ENCODE measurements around the gene CLEC18B.

CLEC18B gene

GRCh38 chr16:74456290-74456625, 35.0 kb upstream of the CLEC18B start:
- H3K9ac ChIP-seq (ENCODE audit: low read length) = no peak overlapping the region
- H3K4me1 ChIP-seq (ENCODE audit: control insufficient read depth, insufficient read depth, low read length) = no peaks in the 10 kb centered on the region
- no peaks in the 10 kb centered on the region for H3K9me3 ChIP-seq (ENCODE audit: control insufficient read depth, insufficient read depth, low read depth, low read length)
- H3K4me3 ChIP-seq (ENCODE audit: low read depth, low read length) = no peak overlapping the region
- no peaks in the 10 kb centered on the region for H3K27me3 ChIP-seq (ENCODE audit: control insufficient read depth, insufficient read depth, low read length)
- no peak overlapping the region for H3K27ac ChIP-seq (ENCODE audit: low read depth, low read length)
- peaks cover 88% of the 10 kb centered on the region for H3K36me3 ChIP-seq (ENCODE audit: control insufficient read depth, insufficient read depth, low read length)

- no peak overlapping the region for H3K9ac ChIP-seq (ENCODE audit: low read length)
- no peaks in the 10 kb centered on the region for H3K9me3 ChIP-seq (ENCODE audit: control insufficient read depth, insufficient read depth, low read depth, low read length)
- H3K27me3 ChIP-seq (ENCODE audit: control insufficient read depth, insufficient read depth, low read length) = no peaks in the 10 kb centered on the region
- H3K36me3 ChIP-seq (ENCODE audit: control insufficient read depth, insufficient read depth, low read length) = peaks cover 90% of the 10 kb centered on the region
- H3K4me1 ChIP-seq (ENCODE audit: control insufficient read depth, insufficient read depth, low read length) = no peaks in the 10 kb centered on the region
- no peak overlapping the region for H3K4me3 ChIP-seq (ENCODE audit: low read depth, low read length)
- no peak overlapping the region for H3K27ac ChIP-seq (ENCODE audit: low read depth, low read length)
Measured at GRCh38 chr16:74455619-74456289, 34.5 kb upstream of the CLEC18B start.

GRCh38 chr16:74455213-74455612, 33.9 kb upstream of the CLEC18B start:
- Histone ChIP-seq H3K4me3 (ENCODE audit: low read depth, low read length) (no peak overlapping the region), H3K4me1 (ENCODE audit: control insufficient read depth, insufficient read depth, low read length) (no peaks in the 10 kb centered on the region), H3K27ac (ENCODE audit: low read depth, low read length) (no peak overlapping the region), H3K36me3 (ENCODE audit: control insufficient read depth, insufficient read depth, low read length) (peaks cover 88% of the 10 kb centered on the region), H3K27me3 (ENCODE audit: control insufficient read depth, insufficient read depth, low read length) (no peaks in the 10 kb centered on the region), H3K9me3 (ENCODE audit: control insufficient read depth, insufficient read depth, low read depth, low read length) (no peaks in the 10 kb centered on the region), H3K9ac (ENCODE audit: low read length) (no peak overlapping the region)

- no peaks in the 10 kb centered on the region for H3K9me3 ChIP-seq (ENCODE audit: control insufficient read depth, insufficient read depth, low read depth, low read length)
- no peaks in the 10 kb centered on the region for H3K4me1 ChIP-seq (ENCODE audit: control insufficient read depth, insufficient read depth, low read length)
- H3K4me3 ChIP-seq (ENCODE audit: low read depth, low read length) = no peak overlapping the region
- H3K27ac ChIP-seq (ENCODE audit: low read depth, low read length) = no peak overlapping the region
- H3K27me3 ChIP-seq (ENCODE audit: control insufficient read depth, insufficient read depth, low read length) = no peaks in the 10 kb centered on the region
- H3K9ac ChIP-seq (ENCODE audit: low read length) = no peak overlapping the region
- peaks cover 89% of the 10 kb centered on the region for H3K36me3 ChIP-seq (ENCODE audit: control insufficient read depth, insufficient read depth, low read length)
Measured at GRCh38 chr16:74451951-74452758, 30.9 kb upstream of the CLEC18B start.

GRCh38 chr16:74450967-74451760, 29.9 kb upstream of the CLEC18B start:
- no peak overlapping the region for H3K9ac ChIP-seq (ENCODE audit: low read length)

GRCh38 chr16:74450236-74450635, 29.0 kb upstream of the CLEC18B start:
- Histone ChIP-seq H3K4me3 (ENCODE audit: low read depth, low read length) (no peak overlapping the region), H3K27ac (ENCODE audit: low read depth, low read length) (no peak overlapping the region), H3K4me1 (ENCODE audit: control insufficient read depth, insufficient read depth, low read length) (no peaks in the 10 kb centered on the region), H3K9ac (ENCODE audit: low read length) (no peak overlapping the region), H3K9me3 (ENCODE audit: control insufficient read depth, insufficient read depth, low read depth, low read length) (no peaks in the 10 kb centered on the region), H3K36me3 (ENCODE audit: control insufficient read depth, insufficient read depth, low read length) (peaks cover 75% of the 10 kb centered on the region), H3K27me3 (ENCODE audit: control insufficient read depth, insufficient read depth, low read length) (no peaks in the 10 kb centered on the region)

More at GRCh38 chr16:74450967-74451760, 29.9 kb upstream of the CLEC18B start:
- Histone ChIP-seq H3K36me3 (ENCODE audit: control insufficient read depth, insufficient read depth, low read length) (peaks cover 84% of the 10 kb centered on the region), H3K27ac (ENCODE audit: low read depth, low read length) (no peak overlapping the region), H3K4me1 (ENCODE audit: control insufficient read depth, insufficient read depth, low read length) (no peaks in the 10 kb centered on the region), H3K4me3 (ENCODE audit: low read depth, low read length) (no peak overlapping the region), H3K27me3 (ENCODE audit: control insufficient read depth, insufficient read depth, low read length) (no peaks in the 10 kb centered on the region), H3K9me3 (ENCODE audit: control insufficient read depth, insufficient read depth, low read depth, low read length) (no peaks in the 10 kb centered on the region)

- Histone ChIP-seq H3K4me1 (ENCODE audit: control insufficient read depth, insufficient read depth, low read length) (no peaks in the 10 kb centered on the region), H3K27ac (ENCODE audit: low read depth, low read length) (0 out of 2 replicates have a peak overlapping the region, but pooled peaks have one; percentile 7), H3K36me3 (ENCODE audit: control insufficient read depth, insufficient read depth, low read length) (peaks cover 68% of the 10 kb centered on the region)
Measured at GRCh38 chr16:74449470-74449869, 28.2 kb upstream of the CLEC18B start.

GRCh38 chr16:74448990-74449389, 27.7 kb upstream of the CLEC18B start:
- Histone ChIP-seq H3K9me3 (ENCODE audit: control insufficient read depth, insufficient read depth, low read depth, low read length) (no peaks in the 10 kb centered on the region), H3K4me1 (ENCODE audit: control insufficient read depth, insufficient read depth, low read length) (no peaks in the 10 kb centered on the region), H3K27ac (ENCODE audit: low read depth, low read length) (0 out of 2 replicates have a peak overlapping the region, but pooled peaks have one; percentile 2), H3K36me3 (ENCODE audit: control insufficient read depth, insufficient read depth, low read length) (peaks cover 68% of the 10 kb centered on the region), H3K9ac (ENCODE audit: low read length) (no peak overlapping the region), H3K4me3 (ENCODE audit: low read depth, low read length) (no peak overlapping the region), H3K27me3 (ENCODE audit: control insufficient read depth, insufficient read depth, low read length) (no peaks in the 10 kb centered on the region)

More at GRCh38 chr16:74449470-74449869, 28.2 kb upstream of the CLEC18B start:
- Histone ChIP-seq H3K27me3 (ENCODE audit: control insufficient read depth, insufficient read depth, low read length) (no peaks in the 10 kb centered on the region), H3K4me3 (ENCODE audit: low read depth, low read length) (no peak overlapping the region), H3K9ac (ENCODE audit: low read length) (no peak overlapping the region), H3K9me3 (ENCODE audit: control insufficient read depth, insufficient read depth, low read depth, low read length) (no peaks in the 10 kb centered on the region)

- H3K27ac ChIP-seq (ENCODE audit: low read depth, low read length) = no peak overlapping the region
- no peaks in the 10 kb centered on the region for H3K4me1 ChIP-seq (ENCODE audit: control insufficient read depth, insufficient read depth, low read length)
- H3K9ac ChIP-seq (ENCODE audit: low read length) = no peak overlapping the region
- no peaks in the 10 kb centered on the region for H3K9me3 ChIP-seq (ENCODE audit: control insufficient read depth, insufficient read depth, low read depth, low read length)
- no peaks in the 10 kb centered on the region for H3K27me3 ChIP-seq (ENCODE audit: control insufficient read depth, insufficient read depth, low read length)
- H3K4me3 ChIP-seq (ENCODE audit: low read depth, low read length) = no peak overlapping the region
- H3K36me3 ChIP-seq (ENCODE audit: control insufficient read depth, insufficient read depth, low read length) = peaks cover 56% of the 10 kb centered on the region
Measured at GRCh38 chr16:74447578-74447977, 26.3 kb upstream of the CLEC18B start.

- Histone ChIP-seq H3K36me3 (ENCODE audit: control insufficient read depth, insufficient read depth, low read length) (peaks cover 51% of the 10 kb centered on the region), H3K4me1 (ENCODE audit: control insufficient read depth, insufficient read depth, low read length) (no peaks in the 10 kb centered on the region), H3K27ac (ENCODE audit: low read depth, low read length) (no peak overlapping the region), H3K27me3 (ENCODE audit: control insufficient read depth, insufficient read depth, low read length) (no peaks in the 10 kb centered on the region), H3K9ac (ENCODE audit: low read length) (no peak overlapping the region), H3K4me3 (ENCODE audit: low read depth, low read length) (no peak overlapping the region), H3K9me3 (ENCODE audit: control insufficient read depth, insufficient read depth, low read depth, low read length) (no peaks in the 10 kb centered on the region)
Measured at GRCh38 chr16:74446866-74447265, 25.6 kb upstream of the CLEC18B start.
